ENCODE measurements around the gene SEZ6.

Gene SEZ6

DNA sequence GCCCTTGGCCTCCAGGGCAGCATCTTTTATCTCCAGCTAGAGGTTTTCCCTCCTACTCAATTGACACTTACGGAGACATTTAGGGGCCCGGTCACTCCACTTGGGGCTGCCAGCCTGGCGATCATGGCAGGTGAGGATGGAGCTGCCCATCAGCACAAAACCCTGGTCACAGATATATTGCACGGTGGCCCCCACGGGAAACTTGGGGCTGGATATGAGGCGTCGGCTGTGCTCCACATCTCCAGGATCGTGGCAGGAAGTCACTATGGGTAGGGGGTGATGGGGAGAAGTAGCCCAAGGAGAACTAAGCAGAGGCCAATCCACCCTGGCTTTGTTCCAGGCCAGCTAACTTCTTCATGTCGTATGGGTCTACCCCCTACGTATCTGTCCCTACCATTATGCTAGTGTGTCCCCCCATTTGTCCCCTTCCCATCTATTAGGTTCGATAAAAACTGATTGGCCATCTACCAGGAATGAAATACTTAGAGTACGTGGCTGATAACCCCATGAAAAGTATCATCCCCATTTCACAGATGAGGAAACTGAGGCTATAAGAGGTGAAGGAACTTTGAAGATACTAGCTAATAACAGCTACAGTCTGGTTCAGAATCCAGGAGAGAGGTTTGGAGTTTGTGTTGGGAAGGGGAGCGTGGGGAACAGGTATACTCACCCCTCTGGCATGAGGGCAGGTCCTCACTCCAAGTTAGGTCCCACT is 48.4 kb downstream of the SEZ6 start:
- Histone ChIP-seq H3K23ac (ENCODE audit: low read depth, low read length, poor library complexity) (no peak overlapping the region), H3K4me3 (ENCODE audit: low read length in 2 of 2) (no peak overlapping the region), H3K18ac (ENCODE audit: low read length) (no peak overlapping the region), H3K36me3 (replicated peaks in 1 of 2; ENCODE audit: control insufficient read depth in 2 of 2, insufficient read depth in 2 of 2, low read length in 2 of 2) (no peaks in the 10 kb centered on the region), H3K27ac (replicated peaks; ENCODE audit: low read length) (no peak overlapping the region), H3K4ac (ENCODE audit: low read length) (no peak overlapping the region), H3K9ac (ENCODE audit: low read depth, low read length, poor library complexity) (peak overlapping the region; percentile 80), H2AK5ac (ENCODE audit: low read depth, low read length) (no peak overlapping the region), H3K14ac (ENCODE audit: low read length) (no peak overlapping the region), H2AFZ (ENCODE audit: low read length) (no peak overlapping the region), H3K4me2 (ENCODE audit: insufficient read depth, low read length, poor library complexity, severe bottlenecking) (no peak overlapping the region), H2BK5ac (ENCODE audit: low read length) (no peak overlapping the region), H4K91ac (ENCODE audit: low read depth, low read length, poor library complexity) (no peak overlapping the region), H2BK120ac (ENCODE audit: low read depth, low read length) (no peak overlapping the region), H3K9me3 (replicated peaks in 1 of 2; ENCODE audit: control insufficient read depth in 2 of 2, insufficient read depth in 1 of 2, low read depth in 1 of 2, low read length in 2 of 2) (no peaks in the 10 kb centered on the region), H3K27me3 (ENCODE audit: control insufficient read depth in 3 of 3, insufficient read depth in 3 of 3, low read depth in 1 of 3, low read length in 3 of 3) (no peaks in the 10 kb centered on the region), H3K79me1 (ENCODE audit: low read depth, low read length) (peaks cover 2% of the 10 kb centered on the region), H2BK15ac (ENCODE audit: low read length) (no peak overlapping the region), H4K8ac (ENCODE audit: low read depth, low read length) (no peak overlapping the region), H3K4me1 (ENCODE audit: control insufficient read depth in 2 of 2, insufficient read depth in 1 of 2, low read depth in 1 of 2, low read length in 2 of 2) (peaks cover 2 to 4% of the 10 kb centered on the region in 2 donors), H2BK12ac (ENCODE audit: low read length) (no peak overlapping the region)
- no CpG with 5 or more reads among the region's 13 CpGs for WGBS, 2 donors (ENCODE audit: extremely low coverage in 2 of 2, insufficient read length in 2 of 2, insufficient replicate concordance in 1 of 2)
- no peak for DNase-seq (ENCODE audit: low spot score)

DNA sequence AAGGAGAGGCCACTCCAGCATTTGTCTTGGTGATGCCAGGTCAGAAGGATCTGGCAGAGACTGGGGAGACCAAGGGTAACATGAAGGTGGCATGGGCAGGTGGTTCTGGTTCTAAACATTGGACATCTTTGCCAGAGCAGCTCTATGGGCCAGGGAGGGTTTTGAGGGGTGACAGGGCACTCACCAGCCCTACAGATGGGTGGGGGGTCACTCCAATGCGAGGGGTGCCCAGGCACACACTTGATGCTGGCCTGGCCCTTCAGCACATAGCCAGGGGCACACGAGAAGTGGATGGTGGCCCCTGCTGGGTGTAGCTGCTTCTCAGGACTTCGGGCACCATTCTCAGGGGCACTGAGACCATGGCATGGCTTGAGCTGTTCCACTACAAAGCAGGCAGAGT is 49.0 kb downstream of the SEZ6 start:
- no peak for DNase-seq (ENCODE audit: low spot score)
- no peak overlapping the region for H3K14ac ChIP-seq (ENCODE audit: low read length)
- no peak overlapping the region for H4K91ac ChIP-seq (ENCODE audit: low read depth, low read length, poor library complexity)
- peak overlapping the region; percentile 21 for H3K9ac ChIP-seq (ENCODE audit: low read depth, low read length, poor library complexity)
- no peak overlapping the region for H2BK120ac ChIP-seq (ENCODE audit: low read depth, low read length)
- H3K36me3 ChIP-seq (replicated peaks in 1 of 2; ENCODE audit: control insufficient read depth in 2 of 2, insufficient read depth in 2 of 2, low read length in 2 of 2), result no peaks in the 10 kb centered on the region
- no peaks in the 10 kb centered on the region for H3K9me3 ChIP-seq (replicated peaks in 1 of 2; ENCODE audit: control insufficient read depth in 2 of 2, insufficient read depth in 1 of 2, low read depth in 1 of 2, low read length in 2 of 2)
- no peak overlapping the region for H3K4me3 ChIP-seq (ENCODE audit: low read length in 2 of 2)
- no peak overlapping the region for H3K23ac ChIP-seq (ENCODE audit: low read depth, low read length, poor library complexity)
- H3K27ac ChIP-seq (replicated peaks; ENCODE audit: low read length), result no peak overlapping the region
- H3K18ac ChIP-seq (ENCODE audit: low read length), result no peak overlapping the region
- peaks cover 2 to 4% of the 10 kb centered on the region in 2 donors for H3K4me1 ChIP-seq (ENCODE audit: control insufficient read depth in 2 of 2, insufficient read depth in 1 of 2, low read depth in 1 of 2, low read length in 2 of 2)
- H3K4ac ChIP-seq (ENCODE audit: low read length), result no peak overlapping the region
- H3K4me2 ChIP-seq (ENCODE audit: insufficient read depth, low read length, poor library complexity, severe bottlenecking), result no peak overlapping the region
- no peak overlapping the region for H2AFZ ChIP-seq (ENCODE audit: low read length)
- no CpG with 5 or more reads among the region's 3 CpGs for WGBS, 2 donors (ENCODE audit: extremely low coverage in 2 of 2, insufficient read length in 2 of 2, insufficient replicate concordance in 1 of 2)
- no peak overlapping the region for H2BK15ac ChIP-seq (ENCODE audit: low read length)
- H2BK5ac ChIP-seq (ENCODE audit: low read length), result no peak overlapping the region
- H3K79me1 ChIP-seq (ENCODE audit: low read depth, low read length), result peaks cover 2% of the 10 kb centered on the region
- H4K8ac ChIP-seq (ENCODE audit: low read depth, low read length), result no peak overlapping the region
- H2AK5ac ChIP-seq (ENCODE audit: low read depth, low read length), result no peak overlapping the region
- H2BK12ac ChIP-seq (ENCODE audit: low read length), result no peak overlapping the region
- no peaks in the 10 kb centered on the region for H3K27me3 ChIP-seq (ENCODE audit: control insufficient read depth in 3 of 3, insufficient read depth in 3 of 3, low read depth in 1 of 3, low read length in 3 of 3)

DNA sequence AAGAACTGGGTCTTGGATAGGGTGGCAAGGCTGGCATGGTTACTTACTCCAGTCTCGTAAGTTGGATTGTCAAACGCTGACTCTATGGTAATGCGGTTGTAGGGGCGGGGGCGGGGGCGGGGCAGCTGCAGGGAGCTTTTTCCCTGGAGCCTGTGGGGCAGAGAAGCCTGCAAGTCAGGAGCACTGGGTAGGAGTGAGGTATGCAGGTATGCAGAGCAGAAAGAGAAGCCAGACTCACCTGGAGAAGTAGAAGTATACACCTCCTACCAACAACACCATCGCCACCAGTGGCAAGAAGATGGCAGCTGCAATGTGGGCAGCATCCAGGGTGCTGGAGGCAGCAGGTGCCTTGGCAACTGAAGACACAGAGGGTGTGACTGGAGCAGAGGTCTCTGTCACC is 49.7 kb downstream of the SEZ6 start:
- DNase-seq (ENCODE audit: low spot score), result no peak
- H4K91ac ChIP-seq (ENCODE audit: low read depth, low read length, poor library complexity), result no peak overlapping the region
- H3K4me3 ChIP-seq (ENCODE audit: low read length in 2 of 2), result no peak overlapping the region
- no peak overlapping the region for H3K27ac ChIP-seq (replicated peaks; ENCODE audit: low read length)
- no peak overlapping the region for H2BK15ac ChIP-seq (ENCODE audit: low read length)
- H2BK120ac ChIP-seq (ENCODE audit: low read depth, low read length), result no peak overlapping the region
- peaks cover 2 to 4% of the 10 kb centered on the region in 2 donors for H3K4me1 ChIP-seq (ENCODE audit: control insufficient read depth in 2 of 2, insufficient read depth in 1 of 2, low read depth in 1 of 2, low read length in 2 of 2)
- no peak overlapping the region for H2AFZ ChIP-seq (ENCODE audit: low read length)
- no peak overlapping the region for H3K14ac ChIP-seq (ENCODE audit: low read length)
- no CpG with 5 or more reads among the region's 7 CpGs for WGBS, 2 donors (ENCODE audit: extremely low coverage in 2 of 2, insufficient read length in 2 of 2, insufficient replicate concordance in 1 of 2)
- H3K4me2 ChIP-seq (ENCODE audit: insufficient read depth, low read length, poor library complexity, severe bottlenecking), result no peak overlapping the region
- peak overlapping the region; percentile 27 for H2AK5ac ChIP-seq (ENCODE audit: low read depth, low read length)
- peaks cover 2% of the 10 kb centered on the region for H3K79me1 ChIP-seq (ENCODE audit: low read depth, low read length)
- no peak overlapping the region for H3K18ac ChIP-seq (ENCODE audit: low read length)
- H3K9me3 ChIP-seq (replicated peaks in 1 of 2; ENCODE audit: control insufficient read depth in 2 of 2, insufficient read depth in 1 of 2, low read depth in 1 of 2, low read length in 2 of 2), result no peaks in the 10 kb centered on the region
- no peak overlapping the region for H3K9ac ChIP-seq (ENCODE audit: low read depth, low read length, poor library complexity)
- H3K27me3 ChIP-seq (ENCODE audit: control insufficient read depth in 3 of 3, insufficient read depth in 3 of 3, low read depth in 1 of 3, low read length in 3 of 3), result no peaks in the 10 kb centered on the region
- no peak overlapping the region for H2BK5ac ChIP-seq (ENCODE audit: low read length)
- no peak overlapping the region for H4K8ac ChIP-seq (ENCODE audit: low read depth, low read length)
- H3K36me3 ChIP-seq (replicated peaks in 1 of 2; ENCODE audit: control insufficient read depth in 2 of 2, insufficient read depth in 2 of 2, low read length in 2 of 2), result no peaks in the 10 kb centered on the region
- no peak overlapping the region for H2BK12ac ChIP-seq (ENCODE audit: low read length)
- no peak overlapping the region for H3K4ac ChIP-seq (ENCODE audit: low read length)
- H3K23ac ChIP-seq (ENCODE audit: low read depth, low read length, poor library complexity), result no peak overlapping the region

DNA sequence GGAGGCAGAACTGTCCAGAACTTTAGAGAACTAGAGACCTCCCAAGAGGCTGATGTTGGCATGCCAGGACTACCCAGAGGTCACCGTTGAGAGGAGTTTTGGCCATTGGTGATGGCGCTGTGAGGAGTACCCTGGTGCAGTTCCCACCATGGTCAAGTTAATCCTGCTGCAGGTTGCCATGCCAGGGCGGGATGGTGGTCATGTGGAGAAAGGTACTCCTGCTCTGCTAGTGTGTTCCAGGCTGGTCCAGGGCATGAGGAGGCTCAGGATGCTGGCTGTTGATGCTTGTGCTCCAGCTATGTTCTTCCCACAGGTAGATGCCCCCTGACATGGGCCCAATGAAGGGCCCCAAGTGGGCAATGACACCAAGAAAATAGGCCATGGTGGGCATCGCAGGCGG is 50.4 kb downstream of the SEZ6 start:
- Histone ChIP-seq H3K23ac (ENCODE audit: low read depth, low read length, poor library complexity) (no peak overlapping the region), H2BK120ac (ENCODE audit: low read depth, low read length) (no peak overlapping the region), H3K18ac (ENCODE audit: low read length) (no peak overlapping the region), H3K9me3 (replicated peaks in 1 of 2; ENCODE audit: control insufficient read depth in 2 of 2, insufficient read depth in 1 of 2, low read depth in 1 of 2, low read length in 2 of 2) (no peaks in the 10 kb centered on the region), H2AK5ac (ENCODE audit: low read depth, low read length) (no peak overlapping the region), H3K4me2 (ENCODE audit: insufficient read depth, low read length, poor library complexity, severe bottlenecking) (no peak overlapping the region), H2AFZ (ENCODE audit: low read length) (no peak overlapping the region), H3K4me1 (ENCODE audit: control insufficient read depth in 2 of 2, insufficient read depth in 1 of 2, low read depth in 1 of 2, low read length in 2 of 2) (peaks cover 2 to 4% of the 10 kb centered on the region in 2 donors), H3K4ac (ENCODE audit: low read length) (no peak overlapping the region), H2BK12ac (ENCODE audit: low read length) (no peak overlapping the region), H3K79me1 (ENCODE audit: low read depth, low read length) (peaks cover 2% of the 10 kb centered on the region), H3K27ac (replicated peaks; ENCODE audit: low read length) (no peak overlapping the region), H3K36me3 (replicated peaks in 1 of 2; ENCODE audit: control insufficient read depth in 2 of 2, insufficient read depth in 2 of 2, low read length in 2 of 2) (no peaks in the 10 kb centered on the region), H3K27me3 (ENCODE audit: control insufficient read depth in 3 of 3, insufficient read depth in 3 of 3, low read depth in 1 of 3, low read length in 3 of 3) (no peaks in the 10 kb centered on the region), H3K14ac (ENCODE audit: low read length) (no peak overlapping the region), H3K4me3 (ENCODE audit: low read length in 2 of 2) (no peak overlapping the region), H4K91ac (ENCODE audit: low read depth, low read length, poor library complexity) (no peak overlapping the region), H2BK5ac (ENCODE audit: low read length) (no peak overlapping the region), H3K9ac (ENCODE audit: low read depth, low read length, poor library complexity) (no peak overlapping the region), H2BK15ac (ENCODE audit: low read length) (no peak overlapping the region), H4K8ac (ENCODE audit: low read depth, low read length) (no peak overlapping the region)
- DNase-seq (ENCODE audit: low spot score), result no peak
- no CpG with 5 or more reads among the region's 5 CpGs for WGBS, 2 donors (ENCODE audit: extremely low coverage in 2 of 2, insufficient read length in 2 of 2, insufficient replicate concordance in 1 of 2)

All from neuronal stem cell (in vitro differentiated cells).